Measurements from ENCODE around the gene CA5A.

The CA5A gene

DNA sequence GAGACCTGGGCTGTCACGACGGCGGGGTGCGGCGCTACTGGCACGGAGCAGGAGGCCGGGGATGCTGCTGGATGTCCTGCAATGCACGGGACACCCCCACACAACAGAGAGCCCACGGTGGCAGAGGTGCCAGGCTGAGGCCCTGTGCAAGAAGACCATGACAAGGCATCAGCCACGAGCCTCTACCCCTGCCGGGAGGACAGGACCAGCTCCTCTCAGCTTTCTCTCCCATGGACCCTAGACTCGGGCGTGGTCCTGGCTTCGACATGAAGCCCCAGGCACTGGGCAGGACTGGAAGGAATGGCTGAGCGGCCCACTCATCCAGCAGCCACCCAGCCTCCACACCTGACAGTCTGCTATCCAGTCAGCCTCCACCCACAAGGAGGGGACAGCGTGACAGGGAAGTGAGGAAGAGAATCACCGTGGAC is 92.6 kb downstream of the CA5A start:
- no peak for TF ChIP-seq Cebpa-rat (IDR thresholded peaks at IDR 0.05)
- Histone ChIP-seq H3K4me3 (peak overlapping the region in 1 of 10 experiments; percentile 14; a peak in 1 of 20 replicates), H3K4me2 (peak overlapping the region; percentile 50 to 89 (median 80)), H3K9me3 (replicated peaks in 1 of 11) (no peaks in the 10 kb centered on the region), H3K9ac (peak overlapping the region in 7 of 11 experiments; percentile 1 to 65 (median 39); a peak in 10 of 22 replicates), H3K27me3 (0 out of 22 replicates have a peak, but pooled peaks cover 0 to 9% (median 0%) of the 10 kb centered on the region in 11 experiments), H3K27ac (peak overlapping the region in 5 of 11 experiments; percentile 12 to 42 (median 37); a peak in 7 of 22 replicates), H4K20me1 (peaks cover 98 to 100% (median 100%) of the 10 kb centered on the region in 11 experiments), H3K4me1 (peaks cover 51 to 100% (median 99%) of the 10 kb centered on the region in 10 experiments), H3K36me3 (peaks cover 73 to 99% (median 97%) of the 10 kb centered on the region in 11 experiments)

DNA sequence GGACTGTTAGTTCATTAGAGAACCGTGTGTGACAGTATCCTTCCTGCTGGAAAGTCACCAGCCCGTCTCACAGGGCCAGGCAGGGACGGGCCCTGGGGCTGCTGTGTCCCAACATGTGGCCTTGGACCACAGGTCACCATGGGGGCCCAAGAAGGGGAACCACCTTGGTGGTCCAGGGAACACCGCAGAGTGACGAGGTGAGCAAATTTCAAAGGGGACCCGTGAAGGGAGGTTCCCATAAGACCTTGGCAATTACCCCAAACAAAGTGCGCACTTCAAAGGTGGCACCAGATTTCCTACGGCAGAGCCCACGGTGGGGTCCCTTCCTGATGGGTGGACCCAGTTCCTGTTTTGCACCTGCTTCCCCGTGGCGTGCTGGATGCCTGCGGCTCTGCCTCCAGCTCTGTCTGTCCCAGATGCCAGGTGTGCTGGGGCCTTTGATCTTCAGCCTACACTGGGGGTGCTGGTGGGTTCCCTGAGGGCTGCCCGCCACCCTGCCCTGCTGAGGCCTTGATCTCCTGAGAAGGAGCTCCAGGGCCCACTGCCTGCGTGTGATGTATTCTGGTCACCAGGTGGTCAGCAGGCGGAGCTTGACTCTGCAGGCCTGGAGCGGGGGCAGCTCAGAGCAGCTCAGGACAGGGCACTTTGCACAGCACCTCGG is 94.0 kb downstream of the CA5A start:
- Histone ChIP-seq H3K4me2 (peak overlapping the region in 10 of 11 experiments; percentile 10 to 89 (median 76); a peak in 18 of 22 replicates), H3K4me1 (peaks cover 55 to 100% (median 99%) of the 10 kb centered on the region in 10 experiments), H3K4me3 (no peak overlapping the region), H3K9me3 (replicated peaks in 1 of 11) (no peaks in the 10 kb centered on the region), H4K20me1 (peaks cover 91 to 100% (median 100%) of the 10 kb centered on the region in 11 experiments), H3K27ac (0 out of 22 replicates have a peak overlapping the region, but pooled peaks of 1 of the 11 experiments have one; percentile 14), H3K27me3 (0 out of 22 replicates have a peak, but pooled peaks cover 0 to 9% (median 0%) of the 10 kb centered on the region in 11 experiments), H3K9ac (peak overlapping the region in 5 of 11 experiments; percentile 3 to 51 (median 15); a peak in 7 of 22 replicates), H3K36me3 (peaks cover 73 to 99% (median 97%) of the 10 kb centered on the region in 11 experiments)
- no peak for TF ChIP-seq Cebpa-rat (IDR thresholded peaks at IDR 0.05)

DNA sequence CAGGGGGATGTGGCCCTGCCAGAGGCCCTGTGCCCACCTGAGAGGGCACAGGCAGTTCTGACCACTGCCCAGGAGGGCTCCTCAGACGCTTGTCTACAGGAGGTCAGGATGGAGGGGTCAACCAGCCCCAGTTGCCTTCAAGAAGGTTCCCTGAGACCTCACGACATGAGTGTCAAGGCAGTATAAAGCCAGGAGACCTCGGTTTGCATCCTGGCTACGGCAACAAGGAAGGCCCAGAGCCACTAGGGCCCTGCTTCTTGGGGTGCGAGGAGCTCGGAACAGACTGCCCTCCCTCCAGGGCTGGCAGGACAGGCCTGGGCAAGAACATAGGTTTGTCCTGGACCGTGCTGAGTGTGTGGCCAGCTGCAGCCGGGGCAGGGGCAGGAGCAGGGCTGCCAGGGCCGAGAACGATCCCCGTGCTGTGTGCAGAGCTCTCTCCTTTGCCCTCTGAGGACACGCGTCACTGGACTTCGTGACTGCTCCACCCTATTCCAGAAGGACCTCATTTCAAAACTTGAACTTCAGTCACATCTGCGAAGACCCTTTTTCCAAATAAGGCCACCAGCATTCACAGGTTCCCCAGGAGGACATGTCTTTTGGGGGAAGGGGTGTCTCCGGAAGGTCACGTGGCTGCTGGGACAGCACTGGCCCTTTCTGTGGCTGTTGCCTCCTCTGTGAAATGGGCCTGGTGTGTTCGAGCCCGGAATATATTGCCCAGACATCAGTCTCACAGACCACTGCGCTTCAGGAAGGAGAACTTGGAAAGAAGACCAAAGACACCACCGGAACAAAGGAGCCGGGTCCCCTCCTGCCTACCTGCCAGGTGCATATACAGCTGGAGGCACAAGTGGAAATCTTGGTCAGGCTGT is 94.8 kb downstream of the CA5A start:
- H3K9me3 ChIP-seq (replicated peaks in 1 of 11) = no peaks in the 10 kb centered on the region
- H3K4me3 ChIP-seq = no peak overlapping the region
- H3K4me1 ChIP-seq = peaks cover 55 to 100% (median 99%) of the 10 kb centered on the region in 10 experiments
- TF ChIP-seq Cebpa-rat (IDR thresholded peaks at IDR 0.05) = no peak
- 0 out of 22 replicates have a peak overlapping the region, but pooled peaks of 1 of the 11 experiments have one; percentile 14 for H3K27ac ChIP-seq
- peaks cover 68 to 99% (median 96%) of the 10 kb centered on the region in 11 experiments for H3K36me3 ChIP-seq
- H3K27me3 ChIP-seq = 0 out of 22 replicates have a peak, but pooled peaks cover 0 to 9% (median 0%) of the 10 kb centered on the region in 11 experiments
- H3K4me2 ChIP-seq = peak overlapping the region in 7 of 11 experiments; percentile 12 to 89 (median 81); a peak in 10 of 22 replicates
- H4K20me1 ChIP-seq = peaks cover 84 to 100% (median 100%) of the 10 kb centered on the region in 11 experiments
- H3K9ac ChIP-seq = peak overlapping the region in 4 of 11 experiments; percentile 15 to 44 (median 26); a peak in 4 of 22 replicates

DNA sequence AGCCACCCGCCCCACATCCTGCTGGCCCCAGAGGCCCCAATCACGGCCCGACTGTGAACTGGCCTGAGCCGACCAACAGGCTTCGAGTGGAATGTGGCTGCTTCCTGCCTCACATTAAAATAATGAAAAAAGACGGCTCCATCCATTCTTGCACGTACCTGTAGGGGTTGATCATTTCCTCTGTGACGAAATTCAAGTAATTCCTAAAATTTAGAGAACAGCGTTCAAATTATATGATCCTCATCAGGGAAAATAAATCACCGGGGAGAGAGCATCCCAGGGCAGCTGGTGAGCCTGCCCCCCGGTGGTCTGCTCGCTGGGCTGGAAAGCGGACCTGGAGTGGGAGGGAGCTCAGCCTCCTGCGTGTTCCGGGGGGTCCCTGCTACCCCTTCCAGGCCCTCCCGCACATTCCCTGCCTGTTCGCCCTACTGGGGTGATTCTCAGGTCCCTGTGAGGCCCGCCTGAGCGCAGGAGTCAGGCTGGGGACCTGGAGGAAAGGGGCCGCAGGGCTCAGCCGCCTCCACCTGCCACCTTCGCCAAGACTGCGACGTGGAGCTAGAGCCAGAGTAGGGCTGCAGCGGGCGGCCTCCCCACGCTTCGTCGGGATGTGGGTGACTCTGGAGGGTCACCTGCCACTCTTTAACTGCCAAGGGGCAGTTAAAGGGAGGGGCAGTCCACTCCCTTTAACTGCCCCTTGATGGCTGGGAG is 95.9 kb downstream of the CA5A start:
- Histone ChIP-seq H3K4me2 (peak overlapping the region in 7 of 11 experiments; percentile 82 to 95 (median 90); a peak in 10 of 22 replicates), H3K4me1 (peaks cover 56 to 100% (median 99%) of the 10 kb centered on the region in 10 experiments), H3K27me3 (0 out of 22 replicates have a peak, but pooled peaks cover 0 to 6% (median 0%) of the 10 kb centered on the region in 11 experiments), H3K4me3 (no peak overlapping the region), H4K20me1 (peaks cover 77 to 100% (median 100%) of the 10 kb centered on the region in 11 experiments), H3K27ac (peak overlapping the region in 2 of 11 experiments; percentile 7 to 44; a peak in 2 of 22 replicates), H3K9ac (peak overlapping the region in 4 of 11 experiments; percentile 39 to 71 (median 56); a peak in 5 of 22 replicates), H3K36me3 (peaks cover 76 to 99% (median 97%) of the 10 kb centered on the region in 11 experiments), H3K9me3 (replicated peaks in 1 of 11) (no peaks in the 10 kb centered on the region)
- no peak for TF ChIP-seq Cebpa-rat (IDR thresholded peaks at IDR 0.05)

DNA sequence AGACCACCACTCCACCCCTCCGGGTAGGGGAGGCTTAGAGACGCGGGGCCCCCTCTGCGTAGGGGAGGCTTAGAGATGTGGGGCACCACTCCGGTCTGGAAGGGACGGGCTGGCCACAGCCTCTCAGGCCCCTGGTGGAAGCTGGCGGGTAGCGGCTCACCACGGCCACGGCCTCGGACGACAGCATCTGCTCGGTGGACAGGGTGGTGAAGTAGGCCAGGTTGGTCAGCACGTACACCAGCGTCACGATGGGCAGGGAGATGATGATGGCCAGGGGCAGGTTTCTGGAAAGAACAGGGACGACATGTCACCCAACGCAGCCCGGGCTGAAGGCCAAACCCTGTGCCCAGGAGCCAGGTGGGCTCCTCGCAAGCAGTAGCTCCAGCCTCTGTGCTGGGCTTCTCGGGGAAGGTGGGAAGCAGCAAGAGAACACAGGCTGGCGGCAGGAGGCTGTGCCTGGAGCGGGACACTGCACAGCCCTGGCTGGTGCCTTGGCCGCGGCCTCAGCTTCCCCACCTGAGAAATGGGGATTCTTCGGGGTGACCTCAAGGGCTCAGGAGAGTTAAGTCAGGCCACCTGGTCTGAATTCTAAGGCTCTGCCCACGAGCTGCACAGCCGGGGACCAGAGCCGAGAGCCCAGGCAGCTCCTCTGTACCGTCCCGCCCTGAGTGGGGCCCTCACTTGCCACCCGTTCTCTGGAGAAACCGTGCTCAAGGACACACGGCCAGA is 96.6 kb downstream of the CA5A start:
- Histone ChIP-seq H3K4me1 (peaks cover 57 to 100% (median 99%) of the 10 kb centered on the region in 10 experiments), H3K36me3 (peaks cover 83 to 100% (median 99%) of the 10 kb centered on the region in 11 experiments), H3K27ac (peak overlapping the region in 5 of 11 experiments; percentile 5 to 44 (median 8); a peak in 4 of 22 replicates), H3K4me2 (peak overlapping the region; percentile 78 to 96 (median 89); a peak in 20 of 22 replicates), H3K9me3 (replicated peaks in 1 of 11) (no peaks in the 10 kb centered on the region), H3K4me3 (no peak overlapping the region), H4K20me1 (peaks cover 73 to 100% (median 100%) of the 10 kb centered on the region in 11 experiments), H3K9ac (peak overlapping the region in 8 of 11 experiments; percentile 15 to 71 (median 49); a peak in 11 of 22 replicates), H3K27me3 (peaks cover 0 to 8% (median 0%) of the 10 kb centered on the region in 11 experiments; a peak in 1 of 22 replicates)
- TF ChIP-seq Cebpa-rat (IDR thresholded peaks at IDR 0.05) = no peak

DNA sequence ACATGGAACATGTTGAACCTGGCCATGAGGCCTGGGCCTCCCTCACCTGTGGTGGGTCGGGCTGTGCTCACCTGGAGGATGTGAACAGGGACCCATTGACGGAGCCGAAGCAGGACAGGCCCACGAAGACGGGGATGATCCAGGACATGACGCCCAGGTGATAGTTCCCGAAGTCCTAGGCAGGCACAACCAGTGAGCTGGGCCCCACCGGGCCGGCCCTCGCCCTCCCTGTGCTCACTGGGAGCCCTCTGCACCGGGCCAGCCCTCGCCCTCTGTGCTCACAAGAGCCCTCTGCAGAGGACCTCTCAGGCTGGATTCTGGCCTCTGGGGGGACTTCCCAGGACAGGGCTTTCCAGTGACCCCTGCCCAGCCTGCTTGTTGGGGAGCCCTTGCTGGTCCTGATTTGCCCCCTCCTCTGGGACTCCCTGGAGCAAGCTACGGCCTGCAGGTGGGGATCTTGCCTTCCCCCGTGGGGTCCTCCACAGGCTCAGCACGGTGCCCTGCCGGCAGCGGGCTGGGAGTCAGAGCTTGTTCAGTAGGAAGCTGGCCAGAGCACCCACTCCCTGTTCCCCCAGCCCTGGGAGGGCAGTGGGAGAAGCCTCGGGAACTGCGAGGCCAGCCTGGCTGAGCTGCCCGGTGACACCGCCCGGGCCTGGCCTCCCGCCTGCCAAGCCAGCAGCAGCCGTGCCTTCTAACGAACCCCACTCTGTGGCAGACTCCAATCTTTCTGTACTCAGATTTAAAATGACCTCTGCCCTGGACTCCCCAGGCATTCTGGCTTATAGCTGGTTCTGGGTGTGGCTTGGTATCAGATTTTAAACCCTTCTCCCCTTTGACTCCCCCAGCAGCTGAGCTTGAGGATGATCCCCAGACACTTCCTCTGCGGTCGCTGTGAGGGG is 97.4 kb downstream of the CA5A start:
- H3K4me2 ChIP-seq = peak overlapping the region; percentile 78 to 96 (median 89)
- peaks cover 69 to 100% (median 100%) of the 10 kb centered on the region in 11 experiments for H4K20me1 ChIP-seq
- H3K36me3 ChIP-seq = peaks cover 90 to 100% (median 99%) of the 10 kb centered on the region in 11 experiments
- no peak overlapping the region; a peak in 1 of 20 replicates for H3K4me3 ChIP-seq
- peak overlapping the region in 9 of 11 experiments; percentile 13 to 71 (median 46); a peak in 13 of 22 replicates for H3K9ac ChIP-seq
- H3K4me1 ChIP-seq = peaks cover 57 to 100% (median 99%) of the 10 kb centered on the region in 10 experiments
- peak overlapping the region in 6 of 11 experiments; percentile 5 to 44 (median 30); a peak in 6 of 22 replicates for H3K27ac ChIP-seq
- no peaks in the 10 kb centered on the region for H3K9me3 ChIP-seq (replicated peaks in 1 of 11)
- TF ChIP-seq Cebpa-rat (IDR thresholded peaks at IDR 0.05) = no peak
- peaks cover 0 to 13% (median 0%) of the 10 kb centered on the region in 11 experiments; a peak in 3 of 22 replicates for H3K27me3 ChIP-seq

Data from BLaER1 treated with 17β-estradiol and CSF1 and Interleukin-3, amounts not matched to agents 10 nM and 100 nM (cell line).